Transverse colon (tissue), 4 donors: ENCODE measurements around the gene OSBPL9. TPM values are rescaled to one million over a fixed set of nuclear protein-coding genes. Genes with fewer than 3 reads are reported as not detected.

Experiments used
- DNase-seq: peaks from one replicate; pipeline ENCODE4 v3.0.0-alpha.2; 2019
- H3K27ac ChIP-seq, 4 donors: fragments of 200-600 bp; sonication (generic); 2 replicates each; pipeline ENCODE4 v1.5.1; 2016 to 2018; ENCODE audit warnings: inconsistent platforms in 4 of 4
- H3K27me3 ChIP-seq: fragments of 200-600 bp; sonication (generic); 2 replicates; pipeline ENCODE4 v1.5.1; 2017; ENCODE audit warnings: inconsistent platforms
- H3K36me3 ChIP-seq, 4 donors: fragments of 200-600 bp; sonication (generic); 2 replicates each; pipeline ENCODE4 v1.5.1; 2017 to 2019; ENCODE audit warnings: inconsistent platforms in 4 of 4
- H3K4me1 ChIP-seq, 4 donors: fragments of 200-600 bp; sonication (generic); 2 replicates each; pipeline ENCODE4 v1.5.1; 2017 to 2020; ENCODE audit warnings: inconsistent platforms in 4 of 4
- H3K4me3 ChIP-seq, 4 donors: fragments of 200-600 bp; sonication (generic); 1 replicate in 1 of 4; 2 replicates in 3 of 4; pipeline versions ENCODE4 v1.5.1 to v1.6.1; 2017 to 2019; ENCODE audit warnings: inconsistent platforms in 4 of 4
- H3K9me3 ChIP-seq, 2 donors: fragments of 200-600 bp; sonication (generic); 2 replicates each; pipeline ENCODE4 v1.5.1; 2017 to 2019; ENCODE audit warnings: inconsistent platforms in 2 of 2
- CTCF ChIP-seq, 5 experiments: fragments of 200-600 bp in 3 of 5; fragments of 450-650 bp in 2 of 5; sonication (generic) in 3 of 5; IDR thresholded peaks; 1 replicate in 2 of 5; 2 replicates in 3 of 5; pipeline ENCODE4 v1.5.1; 2016 to 2017; ENCODE audit warnings: antibody characterized with exemption in 5 of 5, inconsistent platforms in 3 of 5, mild to moderate bottlenecking in 2 of 5, moderate library complexity in 1 of 5
- EP300 ChIP-seq: sonication (generic); formaldehyde crosslinking; IDR thresholded peaks from one replicate; pipeline ENCODE4 v1.6.1; 2017; ENCODE audit warnings: antibody characterized with exemption, low read depth
- POLR2A ChIP-seq: fragments of 450-650 bp; IDR thresholded peaks from one replicate; pipeline ENCODE4 v1.6.1; 2016; ENCODE audit warnings: antibody characterized with exemption, mild to moderate bottlenecking, moderate library complexity
- POLR2AphosphoS5 ChIP-seq, 3 donors: sonication (generic); formaldehyde crosslinking; IDR thresholded peaks; one replicate each; pipeline ENCODE4 v1.6.1; 2016; ENCODE audit warnings: antibody characterized with exemption in 3 of 3
- WGBS, 2 donors: methylation state at CpG; one replicate each; pipeline ENCODE4 v1.1.5; 2018; ENCODE audit warnings: low coverage in 1 of 2; 5-methylcytosine and 5-hydroxymethylcytosine counted together
- in situ Hi-C, 4 donors: fragments of 200-750 bp; cut with MboI; loops; one replicate each; pipeline versions ENCODE4 v1.15.0 to v1.15.1; 2017; ENCODE audit warnings: low sequenced_read_pairs in 3 of 4, low pct_ligation_motif_present in 1 of 4, low pct_unique_long_range_greater_than_20kb in 1 of 4
- intact Hi-C: fragments of 100-400 bp; cut with DNase I; formaldehyde crosslinking; loops from one replicate; pipeline ENCODE4 v1.15.1; 2023; ENCODE audit warnings: low total_unique reads
- total RNA-seq, 4 donors: library from RNA; depleted of rRNA; stranded (reverse); fragments of >200 nt; gene quantifications; one replicate each; pipeline ENCODE4 v1.1.0, GENCODE V29; 2016

The OSBPL9 gene
- total RNA-seq, 4 donors from 2014 or later: 56.1 to 82.1 (median 65.4) TPM

- DNase-seq: no peak
- Histone ChIP-seq H3K36me3 (no peaks in the 10 kb centered on the region), H3K4me1 (no peaks in the 10 kb centered on the region), H3K27ac (no peak overlapping the region), H3K4me3 (no peak overlapping the region), H3K27me3 (no peaks in the 10 kb centered on the region), H3K9me3 (no peaks in the 10 kb centered on the region)
- TF ChIP-seq EP300: no peak
- no peak for TF ChIP-seq POLR2A
- in situ Hi-C loops (no loop called here), intact Hi-C loops (no loop called here)
- 92 to 97% methylated on average over 2 of the region's 2 CpGs for WGBS, 2 donors
These were observed 88.1 kb downstream of the OSBPL9 start for GRCh38 chr1:51705035-51705434.

GRCh38 chr1:51708911-51709760, 92.2 kb downstream of the OSBPL9 start:
- Histone ChIP-seq H3K36me3 (no peaks in the 10 kb centered on the region), H3K27me3 (no peaks in the 10 kb centered on the region), H3K4me3 (no peak overlapping the region), H3K27ac (no peak overlapping the region), H3K4me1 (no peaks in the 10 kb centered on the region), H3K9me3 (no peaks in the 10 kb centered on the region)
- intact Hi-C loops: no loop called here
- no peak for TF ChIP-seq POLR2A
- TF ChIP-seq CTCF (IDR thresholded peaks at IDR 0.05): no peak
- TF ChIP-seq EP300: no peak
- TF ChIP-seq POLR2AphosphoS5 (IDR thresholded peaks at IDR 0.05): no peak
- WGBS, 2 donors: 94 to 100% methylated on average over 1 to 15 of the region's 15 CpGs
- in situ Hi-C loops: no loop called here
- DNase-seq: no peak

GRCh38 chr1:51709951-51710350, 93.1 kb downstream of the OSBPL9 start:
- 86% methylated on average over 2 of the region's 2 CpGs; no CpG with 5 or more reads in 1 of the 2 donors for WGBS, 2 donors
- TF ChIP-seq CTCF (IDR thresholded peaks at IDR 0.05) (no peak), POLR2AphosphoS5 (IDR thresholded peaks at IDR 0.05) (no peak), EP300 (no peak), POLR2A (no peak)
- H3K36me3 ChIP-seq: no peaks in the 10 kb centered on the region
- intact Hi-C loops: no loop called here
- DNase-seq: no peak
- no peak overlapping the region for H3K4me3 ChIP-seq
- H3K27ac ChIP-seq: no peak overlapping the region
- no peaks in the 10 kb centered on the region for H3K9me3 ChIP-seq
- H3K4me1 ChIP-seq: no peaks in the 10 kb centered on the region
- in situ Hi-C loops: no loop called here
- no peaks in the 10 kb centered on the region for H3K27me3 ChIP-seq

- no peaks in the 10 kb centered on the region for H3K9me3 ChIP-seq
- no peaks in the 10 kb centered on the region for H3K36me3 ChIP-seq
- H3K27ac ChIP-seq: no peak overlapping the region
- TF ChIP-seq POLR2AphosphoS5 (IDR thresholded peaks at IDR 0.05): no peak
- no peak for TF ChIP-seq CTCF (IDR thresholded peaks at IDR 0.05)
- TF ChIP-seq POLR2A: no peak
- no peak for TF ChIP-seq EP300
- WGBS, 2 donors: 97 to 100% methylated on average over 1 of the region's 1 CpG
- no peak overlapping the region for H3K4me3 ChIP-seq
- DNase-seq: no peak
- in situ Hi-C loops: no loop called here
- intact Hi-C loops: no loop called here
- H3K27me3 ChIP-seq: no peaks in the 10 kb centered on the region
- H3K4me1 ChIP-seq: no peaks in the 10 kb centered on the region
These were observed 95.7 kb downstream of the OSBPL9 start for GRCh38 chr1:51712590-51712989.
